Measurements from ENCODE around the gene SCYGR1.

The SCYGR1 gene

GRCh38 chr2:227349989-227350612 is 37.6 kb downstream of the SCYGR1 start:
- H3K4me3 ChIP-seq (ENCODE audit: low read length in 2 of 2): no peak overlapping the region

GRCh38 chr2:227348324-227348723 is 39.4 kb downstream of the SCYGR1 start:
- no peaks in the 10 kb centered on the region for H3K27me3 ChIP-seq (ENCODE audit: control insufficient read depth in 2 of 2, insufficient read depth in 2 of 2, low read length in 2 of 2)
- no peak overlapping the region for H3K9ac ChIP-seq (ENCODE audit: low read depth in 1 of 2, low read length in 2 of 2)
- H3K9me3 ChIP-seq (ENCODE audit: control insufficient read depth in 2 of 2, low read length in 2 of 2): no peaks in the 10 kb centered on the region
- H3K36me3 ChIP-seq (ENCODE audit: control insufficient read depth in 2 of 2, insufficient read depth in 2 of 2, low read length in 2 of 2): peaks cover 20 to 31% of the 10 kb centered on the region in 2 donors
- H3K27ac ChIP-seq (ENCODE audit: low read depth in 2 of 2, low read length in 2 of 2): no peak overlapping the region
- H3K4me3 ChIP-seq (ENCODE audit: low read length in 2 of 2): no peak overlapping the region
- H3K4me1 ChIP-seq (ENCODE audit: control insufficient read depth in 2 of 2, insufficient read depth in 2 of 2, low read length in 2 of 2): no peaks in the 10 kb centered on the region

More at GRCh38 chr2:227349989-227350612, 37.6 kb downstream of the SCYGR1 start:
- Histone ChIP-seq H3K9me3 (ENCODE audit: control insufficient read depth in 2 of 2, low read length in 2 of 2) (no peaks in the 10 kb centered on the region), H3K4me1 (ENCODE audit: control insufficient read depth in 2 of 2, insufficient read depth in 2 of 2, low read length in 2 of 2) (no peaks in the 10 kb centered on the region), H3K9ac (ENCODE audit: low read depth in 1 of 2, low read length in 2 of 2) (no peak overlapping the region), H3K27ac (ENCODE audit: low read depth in 2 of 2, low read length in 2 of 2) (no peak overlapping the region), H3K36me3 (ENCODE audit: control insufficient read depth in 2 of 2, insufficient read depth in 2 of 2, low read length in 2 of 2) (peaks cover 20 to 32% of the 10 kb centered on the region in 2 donors), H3K27me3 (ENCODE audit: control insufficient read depth in 2 of 2, insufficient read depth in 2 of 2, low read length in 2 of 2) (no peaks in the 10 kb centered on the region)

- Histone ChIP-seq H3K4me1 (ENCODE audit: control insufficient read depth in 2 of 2, insufficient read depth in 2 of 2, low read length in 2 of 2) (no peaks in the 10 kb centered on the region), H3K4me3 (ENCODE audit: low read length in 2 of 2) (no peak overlapping the region), H3K36me3 (ENCODE audit: control insufficient read depth in 2 of 2, insufficient read depth in 2 of 2, low read length in 2 of 2) (peaks cover 20 to 31% of the 10 kb centered on the region in 2 donors)
These were observed 40.6 kb downstream of the SCYGR1 start for GRCh38 chr2:227347117-227347516.

GRCh38 chr2:227344231-227344630 is 43.5 kb downstream of the SCYGR1 start:
- Histone ChIP-seq H3K9me3 (ENCODE audit: control insufficient read depth in 2 of 2, low read length in 2 of 2) (no peaks in the 10 kb centered on the region), H3K4me1 (ENCODE audit: control insufficient read depth in 2 of 2, insufficient read depth in 2 of 2, low read length in 2 of 2) (no peaks in the 10 kb centered on the region), H3K9ac (ENCODE audit: low read depth in 1 of 2, low read length in 2 of 2) (no peak overlapping the region), H3K27me3 (ENCODE audit: control insufficient read depth in 2 of 2, insufficient read depth in 2 of 2, low read length in 2 of 2) (no peaks in the 10 kb centered on the region), H3K27ac (ENCODE audit: low read depth in 2 of 2, low read length in 2 of 2) (no peak overlapping the region), H3K36me3 (ENCODE audit: control insufficient read depth in 2 of 2, insufficient read depth in 2 of 2, low read length in 2 of 2) (peaks cover 26 to 29% of the 10 kb centered on the region in 2 donors), H3K4me3 (ENCODE audit: low read length in 2 of 2) (no peak overlapping the region)

More at GRCh38 chr2:227347117-227347516, 40.6 kb downstream of the SCYGR1 start:
- Histone ChIP-seq H3K27me3 (ENCODE audit: control insufficient read depth in 2 of 2, insufficient read depth in 2 of 2, low read length in 2 of 2) (no peaks in the 10 kb centered on the region), H3K9ac (ENCODE audit: low read depth in 1 of 2, low read length in 2 of 2) (no peak overlapping the region), H3K27ac (ENCODE audit: low read depth in 2 of 2, low read length in 2 of 2) (no peak overlapping the region), H3K9me3 (ENCODE audit: control insufficient read depth in 2 of 2, low read length in 2 of 2) (no peaks in the 10 kb centered on the region)

- Histone ChIP-seq H3K4me3 (ENCODE audit: low read length in 2 of 2) (no peak overlapping the region), H3K36me3 (ENCODE audit: control insufficient read depth in 2 of 2, insufficient read depth in 2 of 2, low read length in 2 of 2) (peaks cover 19 to 24% of the 10 kb centered on the region in 2 donors), H3K27me3 (ENCODE audit: control insufficient read depth in 2 of 2, insufficient read depth in 2 of 2, low read length in 2 of 2) (no peaks in the 10 kb centered on the region), H3K27ac (ENCODE audit: low read depth in 2 of 2, low read length in 2 of 2) (no peak overlapping the region), H3K9me3 (ENCODE audit: control insufficient read depth in 2 of 2, low read length in 2 of 2) (no peaks in the 10 kb centered on the region), H3K9ac (ENCODE audit: low read depth in 1 of 2, low read length in 2 of 2) (no peak overlapping the region), H3K4me1 (ENCODE audit: control insufficient read depth in 2 of 2, insufficient read depth in 2 of 2, low read length in 2 of 2) (no peaks in the 10 kb centered on the region)
These were observed 46.2 kb downstream of the SCYGR1 start for GRCh38 chr2:227341553-227341952.

- Histone ChIP-seq H3K27ac (ENCODE audit: low read depth in 2 of 2, low read length in 2 of 2) (no peak overlapping the region), H3K27me3 (ENCODE audit: control insufficient read depth in 2 of 2, insufficient read depth in 2 of 2, low read length in 2 of 2) (no peaks in the 10 kb centered on the region), H3K4me1 (ENCODE audit: control insufficient read depth in 2 of 2, insufficient read depth in 2 of 2, low read length in 2 of 2) (no peaks in the 10 kb centered on the region), H3K4me3 (ENCODE audit: low read length in 2 of 2) (no peak overlapping the region), H3K9me3 (ENCODE audit: control insufficient read depth in 2 of 2, low read length in 2 of 2) (no peaks in the 10 kb centered on the region), H3K36me3 (ENCODE audit: control insufficient read depth in 2 of 2, insufficient read depth in 2 of 2, low read length in 2 of 2) (peaks cover 25 to 27% of the 10 kb centered on the region in 2 donors), H3K9ac (ENCODE audit: low read depth in 1 of 2, low read length in 2 of 2) (no peak overlapping the region)
These were observed 47.6 kb downstream of the SCYGR1 start for GRCh38 chr2:227340106-227340505.

- Histone ChIP-seq H3K9me3 (ENCODE audit: control insufficient read depth in 2 of 2, low read length in 2 of 2) (no peaks in the 10 kb centered on the region), H3K36me3 (ENCODE audit: control insufficient read depth in 2 of 2, insufficient read depth in 2 of 2, low read length in 2 of 2) (peaks cover 29 to 33% of the 10 kb centered on the region in 2 donors), H3K9ac (ENCODE audit: low read depth in 1 of 2, low read length in 2 of 2) (no peak overlapping the region), H3K27me3 (ENCODE audit: control insufficient read depth in 2 of 2, insufficient read depth in 2 of 2, low read length in 2 of 2) (no peaks in the 10 kb centered on the region), H3K4me1 (ENCODE audit: control insufficient read depth in 2 of 2, insufficient read depth in 2 of 2, low read length in 2 of 2) (no peaks in the 10 kb centered on the region), H3K4me3 (ENCODE audit: low read length in 2 of 2) (no peak overlapping the region), H3K27ac (ENCODE audit: low read depth in 2 of 2, low read length in 2 of 2) (no peak overlapping the region)
These were observed 48.6 kb downstream of the SCYGR1 start for GRCh38 chr2:227339098-227339599.

Data from mucosa of rectum (tissue), 2 donors.